ENCODE results near the gene GAS6.

Gene GAS6

DNA sequence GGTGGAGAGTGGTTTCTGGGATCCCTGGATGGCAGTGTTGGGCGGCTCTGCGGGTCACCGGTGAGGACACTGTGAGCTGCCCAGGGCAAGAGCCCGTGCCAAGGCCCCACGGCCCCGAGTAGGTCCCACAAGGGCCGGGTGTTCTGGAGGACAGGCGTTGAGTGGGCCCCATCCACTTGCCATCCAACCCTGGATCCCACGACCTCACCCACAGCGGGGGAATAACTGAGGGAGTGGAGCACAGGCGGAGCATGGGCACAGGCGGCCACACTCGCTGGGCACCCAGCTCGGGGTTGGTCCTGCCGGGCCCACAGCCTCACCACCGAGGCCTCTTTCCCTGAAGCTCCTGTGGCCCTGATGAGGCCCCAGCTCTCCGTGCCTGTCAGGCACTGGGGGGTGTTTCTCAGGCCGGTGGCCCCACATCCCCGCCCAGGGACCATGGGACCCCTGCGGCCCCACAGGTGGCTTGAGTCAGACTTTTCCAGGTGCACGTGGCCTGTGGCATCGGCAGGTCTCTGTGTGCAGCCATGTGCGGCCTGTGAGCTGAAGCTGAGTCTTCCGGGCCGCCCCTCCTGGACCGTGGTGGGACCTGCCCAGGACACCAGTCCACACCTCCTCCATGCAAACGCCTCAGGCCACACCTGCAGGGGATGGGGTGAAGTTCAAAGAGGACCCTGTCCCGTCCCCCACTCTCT, 88.3 kb downstream of the GAS6 start:
- no peaks in the 10 kb centered on the region for H3K9me3 ChIP-seq (ENCODE audit: control insufficient read depth in 2 of 2, low read length in 2 of 2)
- H3K4me3 ChIP-seq (ENCODE audit: low read length in 2 of 2), result no peak overlapping the region
- H3K27me3 ChIP-seq (ENCODE audit: control insufficient read depth in 1 of 2, insufficient read depth in 2 of 2, low read length in 2 of 2), result peaks cover 6 to 22% of the 10 kb centered on the region in 2 donors
- no peaks in the 10 kb centered on the region for H3K36me3 ChIP-seq (ENCODE audit: control insufficient read depth in 2 of 2, insufficient read depth in 2 of 2, low read length in 2 of 2)
- no peak overlapping the region for H3K9ac ChIP-seq (ENCODE audit: low read length in 2 of 2)
- no peak overlapping the region for H3K27ac ChIP-seq (ENCODE audit: low read length)
- no peaks in the 10 kb centered on the region for H3K4me1 ChIP-seq (ENCODE audit: control insufficient read depth, insufficient read depth, low read length)

DNA sequence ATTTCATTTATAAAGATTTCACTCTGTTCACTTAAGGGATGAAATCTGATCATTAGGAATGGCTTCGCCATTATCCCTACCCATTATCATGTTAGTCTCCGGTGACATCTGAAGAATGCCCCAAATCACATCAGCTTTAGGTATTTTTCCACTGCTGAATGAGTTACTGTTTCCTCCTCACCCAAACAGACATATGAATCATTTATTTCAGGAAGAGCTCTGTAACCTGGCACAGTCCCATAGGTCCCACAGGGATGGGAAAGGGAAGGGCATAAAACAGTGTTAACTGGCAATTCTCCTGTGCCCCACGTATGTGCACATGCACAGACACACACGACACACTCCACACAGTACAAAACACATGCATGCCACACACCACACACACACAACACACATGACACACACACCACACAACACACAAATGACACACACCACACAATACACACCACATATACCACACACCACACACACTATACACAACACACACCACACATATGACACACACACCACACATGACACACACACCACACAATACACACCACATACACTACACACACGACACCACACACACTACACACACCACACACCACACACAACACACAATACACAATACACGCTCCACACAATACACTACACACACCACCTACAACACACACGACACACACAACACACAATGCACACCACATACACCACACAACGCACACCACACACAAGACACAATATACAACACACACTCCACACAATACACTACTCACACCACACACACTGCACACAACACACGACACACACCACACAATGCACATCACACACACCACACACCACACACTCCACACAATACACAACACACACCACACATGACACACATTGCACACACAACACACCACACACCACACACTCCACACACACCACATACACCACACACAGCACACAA, 89.4 kb downstream of the GAS6 start:
- Histone ChIP-seq H3K27me3 (ENCODE audit: control insufficient read depth in 1 of 2, insufficient read depth in 2 of 2, low read length in 2 of 2) (peaks cover 6 to 22% of the 10 kb centered on the region in 2 donors), H3K36me3 (ENCODE audit: control insufficient read depth in 2 of 2, insufficient read depth in 2 of 2, low read length in 2 of 2) (no peaks in the 10 kb centered on the region), H3K9ac (ENCODE audit: low read length in 2 of 2) (no peak overlapping the region), H3K9me3 (ENCODE audit: control insufficient read depth in 2 of 2, low read length in 2 of 2) (no peaks in the 10 kb centered on the region), H3K4me3 (ENCODE audit: low read length in 2 of 2) (no peak overlapping the region), H3K4me1 (ENCODE audit: control insufficient read depth, insufficient read depth, low read length) (no peaks in the 10 kb centered on the region), H3K27ac (ENCODE audit: low read length) (no peak overlapping the region)

DNA sequence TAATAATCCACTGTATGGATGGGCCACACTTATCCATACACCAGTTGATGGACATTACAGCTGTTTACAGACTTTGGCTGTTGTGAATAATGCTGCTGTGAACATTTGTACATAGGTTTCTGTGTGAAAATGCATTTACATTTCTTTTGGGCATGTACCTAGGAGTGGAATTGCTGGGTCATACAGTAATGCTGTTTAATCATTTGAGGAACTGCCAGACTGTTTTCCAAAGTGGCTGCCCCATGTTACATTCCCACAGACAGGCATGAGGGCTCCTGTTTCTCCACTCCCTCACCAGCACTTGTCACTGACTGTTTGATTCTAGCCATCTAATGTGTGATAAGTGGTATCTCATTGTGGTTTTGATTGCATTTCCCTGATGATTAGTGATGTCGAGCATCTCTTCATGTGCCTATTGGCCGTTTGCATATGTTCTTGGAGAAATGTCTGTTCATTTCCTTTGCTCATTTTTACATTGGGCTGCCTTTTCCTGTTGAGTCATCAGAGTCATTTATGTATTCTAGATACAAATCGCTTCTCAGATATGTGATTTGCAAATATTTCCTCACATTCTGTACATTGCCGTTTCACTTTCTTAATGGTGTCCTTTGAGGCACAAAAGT, 92.1 kb downstream of the GAS6 start:
- H3K27ac ChIP-seq (ENCODE audit: low read length), result no peak overlapping the region
- H3K36me3 ChIP-seq (ENCODE audit: control insufficient read depth in 2 of 2, insufficient read depth in 2 of 2, low read length in 2 of 2), result no peaks in the 10 kb centered on the region
- no peaks in the 10 kb centered on the region for H3K9me3 ChIP-seq (ENCODE audit: control insufficient read depth in 2 of 2, low read length in 2 of 2)
- H3K9ac ChIP-seq (ENCODE audit: low read length in 2 of 2), result no peak overlapping the region
- no peak overlapping the region for H3K4me3 ChIP-seq (ENCODE audit: low read length in 2 of 2)
- H3K27me3 ChIP-seq (ENCODE audit: control insufficient read depth in 1 of 2, insufficient read depth in 2 of 2, low read length in 2 of 2), result peaks cover 6 to 15% of the 10 kb centered on the region in 2 donors
- no peaks in the 10 kb centered on the region for H3K4me1 ChIP-seq (ENCODE audit: control insufficient read depth, insufficient read depth, low read length)

DNA sequence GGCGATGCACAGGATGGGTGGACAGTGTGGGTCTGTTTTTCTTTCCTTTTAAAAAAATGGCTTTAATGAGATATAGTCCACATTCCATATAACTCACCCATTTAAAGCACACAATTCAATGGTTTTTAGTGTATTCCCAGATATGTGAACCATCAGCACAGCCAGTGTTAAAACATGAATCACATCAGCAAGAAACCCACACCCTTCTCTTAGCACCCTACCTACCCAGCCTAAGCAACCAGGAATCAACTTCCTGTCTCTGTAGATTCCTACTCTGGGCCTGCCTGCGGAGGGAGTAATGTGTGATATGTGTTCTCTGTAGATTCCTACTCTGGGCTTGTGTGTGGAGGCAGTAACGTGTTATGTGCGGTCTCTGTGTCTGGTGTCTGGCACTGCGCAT, 92.9 kb downstream of the GAS6 start:
- H3K27me3 ChIP-seq (ENCODE audit: control insufficient read depth in 1 of 2, insufficient read depth in 2 of 2, low read length in 2 of 2), result peaks cover 3 to 10% of the 10 kb centered on the region in 2 donors
- no peak overlapping the region for H3K4me3 ChIP-seq (ENCODE audit: low read length in 2 of 2)
- no peak overlapping the region for H3K27ac ChIP-seq (ENCODE audit: low read length)
- H3K4me1 ChIP-seq (ENCODE audit: control insufficient read depth, insufficient read depth, low read length), result no peaks in the 10 kb centered on the region
- H3K9ac ChIP-seq (ENCODE audit: low read length in 2 of 2), result no peak overlapping the region
- H3K36me3 ChIP-seq (ENCODE audit: control insufficient read depth in 2 of 2, insufficient read depth in 2 of 2, low read length in 2 of 2), result no peaks in the 10 kb centered on the region
- no peaks in the 10 kb centered on the region for H3K9me3 ChIP-seq (ENCODE audit: control insufficient read depth in 2 of 2, low read length in 2 of 2)
